Neural cell (in vitro differentiated cells): ENCODE results near the gene EIF4G3. TPM values are rescaled to one million over a fixed set of nuclear protein-coding genes. Genes with fewer than 3 reads are reported as not detected.

Source experiments
- H2AFZ ChIP-seq: fragments of 200-600, 300-800 bp; sonication (generic), shearing (Covaris generic); 2 replicates; pipeline ENCODE4 v1.6.0; 2014; ENCODE audit warnings: low read depth, mild to moderate bottlenecking, antibody characterized with exemption, low read length, moderate library complexity
- H3F3A ChIP-seq: fragments of 200-600 bp; shearing (Covaris generic); 2 replicates; pipeline ENCODE4 v1.6.1; 2016; ENCODE audit warnings: mild to moderate bottlenecking, moderate library complexity, mixed read lengths, antibody characterized with exemption, low read length; ENCODE audit not compliant: insufficient read depth, poor library complexity, severe bottlenecking
- H3K27ac ChIP-seq: fragments of 200-600, 300-800 bp; sonication (generic), shearing (Covaris generic); 2 replicates; pipeline ENCODE4 v1.5.1; 2014; ENCODE audit warnings: mild to moderate bottlenecking, low read length, moderate library complexity
- H3K27me3 ChIP-seq: fragments of 300-800, 200-600 bp; sonication (generic), shearing (Covaris generic); 2 replicates; pipeline ENCODE4 v1.6.0; 2014; ENCODE audit warnings: mild to moderate bottlenecking, low read depth, low read length, moderate library complexity; ENCODE audit not compliant: insufficient read depth
- H3K36me3 ChIP-seq: fragments of 300-800, 200-600 bp; sonication (generic), shearing (Covaris generic); 2 replicates; pipeline ENCODE4 v1.5.1; 2014; ENCODE audit warnings: mild to moderate bottlenecking, antibody characterized with exemption, low read length, moderate library complexity; ENCODE audit not compliant: insufficient read depth
- H3K4me2 ChIP-seq: fragments of 300-800, 200-600 bp; sonication (generic), shearing (Covaris generic); 2 replicates; pipeline ENCODE4 v1.6.0; 2014; ENCODE audit warnings: mild to moderate bottlenecking, low read length
- H3K4me3 ChIP-seq: fragments of 300-800, 200-600 bp; sonication (generic), shearing (Covaris generic); 2 replicates; pipeline ENCODE4 v1.5.1; 2014; ENCODE audit warnings: mild to moderate bottlenecking, low read length, moderate library complexity
- H3K79me2 ChIP-seq: fragments of 200-600 bp; shearing (Covaris generic); replicated peaks from 2 replicates; pipeline ENCODE4 v1.6.0; 2014; ENCODE audit warnings: mild to moderate bottlenecking, low read length, moderate library complexity; ENCODE audit not compliant: insufficient read depth
- H3K9ac ChIP-seq: fragments of 300-800, 200-600 bp; sonication (generic), shearing (Covaris generic); 2 replicates; pipeline ENCODE4 v1.6.1; 2016; ENCODE audit warnings: mild to moderate bottlenecking, low read length, mixed read lengths
- H3K9me2 ChIP-seq: fragments of 200-600 bp; shearing (Covaris generic); 2 replicates; pipeline ENCODE4 v1.6.1; 2016; ENCODE audit warnings: mild to moderate bottlenecking, low read length, mixed read lengths; ENCODE audit not compliant: insufficient read depth
- H3K9me3 ChIP-seq: fragments of 200-600, 300-800 bp; sonication (generic), shearing (Covaris generic); 2 replicates; pipeline ENCODE4 v1.6.1; 2016; ENCODE audit warnings: mild to moderate bottlenecking, mixed run types, low read length, moderate library complexity, mixed read lengths
- H4K20me1 ChIP-seq: fragments of 200-600 bp; shearing (Covaris generic); 2 replicates; pipeline ENCODE4 v1.6.1; 2016; ENCODE audit warnings: mild to moderate bottlenecking, mixed run types; ENCODE audit not compliant: insufficient read depth
- EP300 ChIP-seq: fragments of 450-650 bp; conservative IDR thresholded peaks from 2 replicates; pipeline ENCODE4 v1.6.1; 2014; ENCODE audit warnings: antibody characterized with exemption, mild to moderate bottlenecking, moderate library complexity; ENCODE audit not compliant: poor library complexity, severe bottlenecking
- EZH2 ChIP-seq: fragments of 200-600, 300-800 bp; shearing (Covaris generic), sonication (generic); IDR thresholded peaks from 2 replicates; pipeline ENCODE4 v1.6.1; 2014; ENCODE audit warnings: antibody characterized with exemption, low read length, borderline replicate concordance, mild to moderate bottlenecking; ENCODE audit not compliant: insufficient read depth, poor library complexity, severe bottlenecking
- MXI1 ChIP-seq: fragments of 450-650 bp; conservative IDR thresholded peaks from 2 replicates; pipeline ENCODE4 v1.6.1; 2014; ENCODE audit warnings: antibody characterized with exemption, mild to moderate bottlenecking; ENCODE audit not compliant: poor library complexity, severe bottlenecking
- POLR2AphosphoS5 ChIP-seq: IDR thresholded peaks from 2 replicates; pipeline ENCODE4 v1.6.1; 2012
- RAD21 ChIP-seq: fragments of 450-650 bp; conservative IDR thresholded peaks from 2 replicates; pipeline ENCODE4 v1.6.1; 2014; ENCODE audit warnings: antibody characterized with exemption, mild to moderate bottlenecking, moderate library complexity
- SMC3 ChIP-seq: fragments of 450-650 bp; conservative IDR thresholded peaks from 2 replicates; pipeline ENCODE4 v1.6.1; 2014; ENCODE audit warnings: antibody characterized with exemption, mild to moderate bottlenecking, moderate library complexity; ENCODE audit not compliant: poor library complexity
- TAF1 ChIP-seq: IDR thresholded peaks from 2 replicates; pipeline ENCODE4 v1.6.1; 2012; ENCODE audit warnings: low read depth
- polyA plus RNA-seq: library from polyadenylated mRNA; depleted of rRNA; stranded (reverse); fragments of >200 nt; gene quantifications from 2 replicates; pipeline ENCODE4 v1.2.3, GENCODE V29; 2014
- TF ChIP-seq, protein P1 (sequence below): fragments of 450-650 bp; IDR thresholded peaks from 2 replicates; pipeline ENCODE4 v1.5.1; 2014; ENCODE audit warnings: antibody characterized with exemption, mild to moderate bottlenecking, moderate library complexity; ENCODE audit not compliant: poor library complexity, severe bottlenecking
- TF ChIP-seq, protein P2 (sequence below): IDR thresholded peaks from 2 replicates; pipeline ENCODE4 v1.6.1; 2012; ENCODE audit warnings: borderline replicate concordance

The EIF4G3 gene
- polyA plus RNA-seq, 1 donor from 2014 or later, result 56.9 TPM

DNA sequence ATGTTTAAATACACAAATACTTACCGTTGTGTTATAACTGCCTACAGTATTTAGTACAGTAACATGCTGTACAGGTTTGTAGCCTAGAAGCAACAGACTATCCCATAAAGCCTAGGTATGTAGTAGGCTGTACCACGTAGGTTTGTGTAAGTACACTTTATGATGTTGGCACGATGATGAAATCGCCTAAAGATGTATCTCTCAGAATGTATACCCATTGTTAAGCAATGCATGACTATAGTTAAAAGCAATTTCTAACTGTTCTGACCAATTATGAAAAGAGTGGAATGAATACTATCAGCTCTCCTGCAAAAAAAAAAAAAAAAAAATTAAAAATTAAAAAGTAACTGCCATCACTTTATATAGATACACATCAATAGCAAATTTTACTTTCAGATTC lies 401.0 kb downstream of the EIF4G3 start:
- TF ChIP-seq, protein P1, sequence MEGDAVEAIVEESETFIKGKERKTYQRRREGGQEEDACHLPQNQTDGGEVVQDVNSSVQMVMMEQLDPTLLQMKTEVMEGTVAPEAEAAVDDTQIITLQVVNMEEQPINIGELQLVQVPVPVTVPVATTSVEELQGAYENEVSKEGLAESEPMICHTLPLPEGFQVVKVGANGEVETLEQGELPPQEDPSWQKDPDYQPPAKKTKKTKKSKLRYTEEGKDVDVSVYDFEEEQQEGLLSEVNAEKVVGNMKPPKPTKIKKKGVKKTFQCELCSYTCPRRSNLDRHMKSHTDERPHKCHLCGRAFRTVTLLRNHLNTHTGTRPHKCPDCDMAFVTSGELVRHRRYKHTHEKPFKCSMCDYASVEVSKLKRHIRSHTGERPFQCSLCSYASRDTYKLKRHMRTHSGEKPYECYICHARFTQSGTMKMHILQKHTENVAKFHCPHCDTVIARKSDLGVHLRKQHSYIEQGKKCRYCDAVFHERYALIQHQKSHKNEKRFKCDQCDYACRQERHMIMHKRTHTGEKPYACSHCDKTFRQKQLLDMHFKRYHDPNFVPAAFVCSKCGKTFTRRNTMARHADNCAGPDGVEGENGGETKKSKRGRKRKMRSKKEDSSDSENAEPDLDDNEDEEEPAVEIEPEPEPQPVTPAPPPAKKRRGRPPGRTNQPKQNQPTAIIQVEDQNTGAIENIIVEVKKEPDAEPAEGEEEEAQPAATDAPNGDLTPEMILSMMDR, result no peak
- TF ChIP-seq SMC3, result no peak
- no peak for TF ChIP-seq EP300
- TF ChIP-seq TAF1, result no peak
- TF ChIP-seq, protein P2, sequence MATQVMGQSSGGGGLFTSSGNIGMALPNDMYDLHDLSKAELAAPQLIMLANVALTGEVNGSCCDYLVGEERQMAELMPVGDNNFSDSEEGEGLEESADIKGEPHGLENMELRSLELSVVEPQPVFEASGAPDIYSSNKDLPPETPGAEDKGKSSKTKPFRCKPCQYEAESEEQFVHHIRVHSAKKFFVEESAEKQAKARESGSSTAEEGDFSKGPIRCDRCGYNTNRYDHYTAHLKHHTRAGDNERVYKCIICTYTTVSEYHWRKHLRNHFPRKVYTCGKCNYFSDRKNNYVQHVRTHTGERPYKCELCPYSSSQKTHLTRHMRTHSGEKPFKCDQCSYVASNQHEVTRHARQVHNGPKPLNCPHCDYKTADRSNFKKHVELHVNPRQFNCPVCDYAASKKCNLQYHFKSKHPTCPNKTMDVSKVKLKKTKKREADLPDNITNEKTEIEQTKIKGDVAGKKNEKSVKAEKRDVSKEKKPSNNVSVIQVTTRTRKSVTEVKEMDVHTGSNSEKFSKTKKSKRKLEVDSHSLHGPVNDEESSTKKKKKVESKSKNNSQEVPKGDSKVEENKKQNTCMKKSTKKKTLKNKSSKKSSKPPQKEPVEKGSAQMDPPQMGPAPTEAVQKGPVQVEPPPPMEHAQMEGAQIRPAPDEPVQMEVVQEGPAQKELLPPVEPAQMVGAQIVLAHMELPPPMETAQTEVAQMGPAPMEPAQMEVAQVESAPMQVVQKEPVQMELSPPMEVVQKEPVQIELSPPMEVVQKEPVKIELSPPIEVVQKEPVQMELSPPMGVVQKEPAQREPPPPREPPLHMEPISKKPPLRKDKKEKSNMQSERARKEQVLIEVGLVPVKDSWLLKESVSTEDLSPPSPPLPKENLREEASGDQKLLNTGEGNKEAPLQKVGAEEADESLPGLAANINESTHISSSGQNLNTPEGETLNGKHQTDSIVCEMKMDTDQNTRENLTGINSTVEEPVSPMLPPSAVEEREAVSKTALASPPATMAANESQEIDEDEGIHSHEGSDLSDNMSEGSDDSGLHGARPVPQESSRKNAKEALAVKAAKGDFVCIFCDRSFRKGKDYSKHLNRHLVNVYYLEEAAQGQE, result no peak
- no peak for TF ChIP-seq MXI1
- TF ChIP-seq POLR2AphosphoS5, result no peak
- TF ChIP-seq EZH2, result no peak
- no peak for TF ChIP-seq RAD21
- Histone ChIP-seq H4K20me1 (peaks cover 19% of the 10 kb centered on the region), H2AFZ (no peak overlapping the region), H3K36me3 (peaks cover 13% of the 10 kb centered on the region), H3K4me3 (no peak overlapping the region), H3K27ac (no peak overlapping the region), H3K79me2 (peaks cover 55% of the 10 kb centered on the region), H3F3A (no peaks in the 10 kb centered on the region), H3K27me3 (no peaks in the 10 kb centered on the region), H3K4me2 (no peak overlapping the region), H3K9me2 (no peaks in the 10 kb centered on the region), H3K9me3 (no peaks in the 10 kb centered on the region), H3K9ac (no peak overlapping the region)

DNA sequence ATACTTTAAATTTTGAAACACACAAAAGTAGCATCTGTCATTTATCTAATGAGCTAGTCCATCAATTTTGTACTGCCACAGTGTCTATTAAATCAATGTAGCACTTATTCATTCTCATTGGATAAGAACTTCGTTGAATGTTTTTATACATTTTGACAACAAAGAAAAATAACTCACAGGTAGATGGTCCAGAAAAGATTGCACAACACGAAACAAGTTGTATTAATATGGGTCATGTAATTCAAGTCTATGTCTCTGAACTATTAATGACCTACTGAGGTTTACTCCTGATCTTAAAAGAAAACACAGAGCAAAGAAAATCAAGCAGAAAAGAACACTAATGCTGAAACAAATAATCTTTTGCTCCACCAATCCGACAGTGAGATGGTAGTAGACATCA lies 404.9 kb downstream of the EIF4G3 start:
- Histone ChIP-seq H3F3A (no peaks in the 10 kb centered on the region), H3K4me2 (no peak overlapping the region), H3K27me3 (no peaks in the 10 kb centered on the region), H3K27ac (no peak overlapping the region), H3K9me2 (no peaks in the 10 kb centered on the region), H3K9me3 (no peaks in the 10 kb centered on the region), H3K4me3 (no peak overlapping the region), H3K79me2 (peaks cover 23% of the 10 kb centered on the region), H4K20me1 (peaks cover 3% of the 10 kb centered on the region), H3K9ac (no peak overlapping the region), H3K36me3 (peaks cover 13% of the 10 kb centered on the region), H2AFZ (no peak overlapping the region)
- TF ChIP-seq TAF1 (no peak), RAD21 (no peak), POLR2AphosphoS5 (no peak), EZH2 (no peak), EP300 (no peak), SMC3 (no peak), MXI1 (no peak)
- TF ChIP-seq, protein P1, result no peak
- TF ChIP-seq, protein P2, result no peak
